ENCODE data around the gene ENOX1. TPM values are rescaled to one million over a fixed set of nuclear protein-coding genes. Genes with fewer than 3 reads are reported as not detected.
A peak's percentile ranks its signal among the peaks of the same experiment; 100 is the strongest.

Gene ENOX1
- total RNA-seq, 6 experiments from 2014 or later = 0.50 to 3.2 (median 0.64) TPM

DNA sequence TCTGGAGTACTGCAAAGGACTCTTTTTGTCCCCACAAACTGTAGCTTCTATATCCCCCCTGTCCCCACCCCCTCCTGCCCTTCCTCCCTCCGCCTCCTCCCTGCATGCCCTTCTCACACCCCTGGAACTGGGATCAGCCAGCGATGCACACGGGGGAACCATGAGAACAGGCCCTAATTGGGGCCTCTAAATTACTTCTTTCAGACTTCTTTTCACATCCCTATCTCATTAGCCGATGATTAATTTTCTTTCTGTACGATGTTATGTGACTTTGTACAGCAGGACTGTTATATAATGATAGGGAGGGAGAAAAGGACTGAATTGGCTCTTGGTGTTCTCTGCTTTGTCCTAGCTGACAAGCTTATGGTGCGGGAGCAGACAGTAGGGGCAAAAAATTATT is 415.9 kb downstream of the ENOX1 start:
- no peaks in the 10 kb centered on the region; the same call in 1 of the 2 replicates for H3K27me3 Mint-ChIP-seq (ENCODE audit: insufficient read depth)
- no peak overlapping the region for H3K4me3 Mint-ChIP-seq
- peaks cover 26% of the 10 kb centered on the region for H3K4me1 Mint-ChIP-seq (ENCODE audit: low read depth)
- H3K36me3 Mint-ChIP-seq (ENCODE audit: low read depth) = no peaks in the 10 kb centered on the region
- TF ChIP-seq, protein P1, sequence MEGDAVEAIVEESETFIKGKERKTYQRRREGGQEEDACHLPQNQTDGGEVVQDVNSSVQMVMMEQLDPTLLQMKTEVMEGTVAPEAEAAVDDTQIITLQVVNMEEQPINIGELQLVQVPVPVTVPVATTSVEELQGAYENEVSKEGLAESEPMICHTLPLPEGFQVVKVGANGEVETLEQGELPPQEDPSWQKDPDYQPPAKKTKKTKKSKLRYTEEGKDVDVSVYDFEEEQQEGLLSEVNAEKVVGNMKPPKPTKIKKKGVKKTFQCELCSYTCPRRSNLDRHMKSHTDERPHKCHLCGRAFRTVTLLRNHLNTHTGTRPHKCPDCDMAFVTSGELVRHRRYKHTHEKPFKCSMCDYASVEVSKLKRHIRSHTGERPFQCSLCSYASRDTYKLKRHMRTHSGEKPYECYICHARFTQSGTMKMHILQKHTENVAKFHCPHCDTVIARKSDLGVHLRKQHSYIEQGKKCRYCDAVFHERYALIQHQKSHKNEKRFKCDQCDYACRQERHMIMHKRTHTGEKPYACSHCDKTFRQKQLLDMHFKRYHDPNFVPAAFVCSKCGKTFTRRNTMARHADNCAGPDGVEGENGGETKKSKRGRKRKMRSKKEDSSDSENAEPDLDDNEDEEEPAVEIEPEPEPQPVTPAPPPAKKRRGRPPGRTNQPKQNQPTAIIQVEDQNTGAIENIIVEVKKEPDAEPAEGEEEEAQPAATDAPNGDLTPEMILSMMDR (IDR thresholded peaks at IDR 0.05) = no peak
- H3K9me3 Mint-ChIP-seq = no peaks in the 10 kb centered on the region
- H3K27ac Mint-ChIP-seq = no peak overlapping the region
- no peak for DNase-seq

DNA sequence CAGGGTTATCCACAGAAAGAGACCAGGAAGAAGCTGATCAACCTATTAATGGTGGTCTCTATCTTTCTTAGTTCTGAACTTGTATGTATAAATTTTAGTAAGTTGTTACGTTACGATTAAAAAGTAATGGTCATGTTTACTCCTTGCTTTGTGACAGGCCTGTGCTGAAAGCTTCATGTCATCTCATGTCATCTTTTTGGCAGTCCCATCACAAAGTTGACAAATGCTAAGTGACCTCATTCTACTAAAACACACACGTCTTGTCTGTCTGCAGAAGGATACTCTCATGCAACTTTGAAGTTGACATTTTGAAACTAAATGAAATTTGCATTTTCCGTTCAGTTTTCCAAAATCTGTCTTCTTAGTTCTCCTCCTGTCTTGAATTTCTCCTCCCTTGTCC is 417.5 kb downstream of the ENOX1 start:
- Mint-ChIP-seq H3K4me1 (ENCODE audit: low read depth) (peaks cover 18% of the 10 kb centered on the region), H3K27me3 (ENCODE audit: insufficient read depth) (no peaks in the 10 kb centered on the region; the same call in 1 of the 2 replicates), H3K27ac (no peak overlapping the region), H3K4me3 (no peak overlapping the region), H3K9me3 (no peaks in the 10 kb centered on the region), H3K36me3 (ENCODE audit: low read depth) (no peaks in the 10 kb centered on the region)
- TF ChIP-seq, protein P1 (IDR thresholded peaks at IDR 0.05) = no peak
- DNase-seq = no peak

DNA sequence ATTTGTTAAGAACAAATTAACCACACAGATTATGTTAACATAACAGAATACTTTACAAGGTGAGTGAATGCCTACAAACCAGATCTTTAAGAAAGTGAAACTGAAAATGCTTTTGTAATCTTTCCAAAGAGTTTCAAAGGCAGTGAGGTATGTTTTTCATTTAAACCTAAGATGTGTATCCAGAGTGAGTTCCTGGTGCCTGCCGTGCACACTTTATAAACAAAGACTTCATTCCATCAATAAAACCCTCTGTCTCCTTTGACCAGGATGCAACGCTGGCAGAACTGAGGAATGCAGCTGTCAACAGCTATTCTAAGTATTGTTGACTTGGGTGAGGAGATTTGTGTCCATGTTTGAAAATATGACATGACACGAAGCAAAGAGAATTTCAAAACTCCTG is 418.8 kb downstream of the ENOX1 start:
- H3K4me3 Mint-ChIP-seq = peak overlapping the region; percentile 69

DNA sequence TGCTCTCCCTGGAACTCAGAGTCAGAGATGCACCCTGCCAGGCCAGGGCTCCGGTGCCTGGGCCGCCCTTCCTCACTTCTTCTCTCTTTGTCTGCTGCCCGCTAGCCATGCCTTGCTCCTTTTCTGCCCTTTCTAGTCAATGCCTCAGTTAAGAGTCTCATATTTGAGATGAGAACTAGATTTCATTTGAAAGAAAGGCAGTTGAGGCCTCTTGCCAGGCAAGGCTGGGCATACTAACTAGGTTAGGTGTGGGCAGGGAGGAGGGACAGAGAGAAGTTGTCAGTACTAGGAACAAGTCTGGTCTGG is 421.8 kb downstream of the ENOX1 start:
- no peak for DNase-seq
- TF ChIP-seq, protein P1 (IDR thresholded peaks at IDR 0.05) = no peak
- Mint-ChIP-seq H3K27me3 (ENCODE audit: insufficient read depth) (no peaks in the 10 kb centered on the region), H3K4me3 (no peak overlapping the region), H3K36me3 (ENCODE audit: low read depth) (no peaks in the 10 kb centered on the region), H3K9me3 (no peaks in the 10 kb centered on the region), H3K4me1 (ENCODE audit: low read depth) (peaks cover 16% of the 10 kb centered on the region), H3K27ac (no peak overlapping the region)

More for the DNA sequence above, 418.8 kb downstream of the ENOX1 start:
- Mint-ChIP-seq H3K36me3 (ENCODE audit: low read depth) (no peaks in the 10 kb centered on the region), H3K4me1 (ENCODE audit: low read depth) (peaks cover 16% of the 10 kb centered on the region), H3K27ac (peak overlapping the region; percentile 23; the same call in 1 of the 2 replicates), H3K9me3 (no peaks in the 10 kb centered on the region), H3K27me3 (ENCODE audit: insufficient read depth) (no peaks in the 10 kb centered on the region; the same call in 1 of the 2 replicates)
- TF ChIP-seq, protein P1 (IDR thresholded peaks at IDR 0.05) = no peak
- DNase-seq = no peak

DNA sequence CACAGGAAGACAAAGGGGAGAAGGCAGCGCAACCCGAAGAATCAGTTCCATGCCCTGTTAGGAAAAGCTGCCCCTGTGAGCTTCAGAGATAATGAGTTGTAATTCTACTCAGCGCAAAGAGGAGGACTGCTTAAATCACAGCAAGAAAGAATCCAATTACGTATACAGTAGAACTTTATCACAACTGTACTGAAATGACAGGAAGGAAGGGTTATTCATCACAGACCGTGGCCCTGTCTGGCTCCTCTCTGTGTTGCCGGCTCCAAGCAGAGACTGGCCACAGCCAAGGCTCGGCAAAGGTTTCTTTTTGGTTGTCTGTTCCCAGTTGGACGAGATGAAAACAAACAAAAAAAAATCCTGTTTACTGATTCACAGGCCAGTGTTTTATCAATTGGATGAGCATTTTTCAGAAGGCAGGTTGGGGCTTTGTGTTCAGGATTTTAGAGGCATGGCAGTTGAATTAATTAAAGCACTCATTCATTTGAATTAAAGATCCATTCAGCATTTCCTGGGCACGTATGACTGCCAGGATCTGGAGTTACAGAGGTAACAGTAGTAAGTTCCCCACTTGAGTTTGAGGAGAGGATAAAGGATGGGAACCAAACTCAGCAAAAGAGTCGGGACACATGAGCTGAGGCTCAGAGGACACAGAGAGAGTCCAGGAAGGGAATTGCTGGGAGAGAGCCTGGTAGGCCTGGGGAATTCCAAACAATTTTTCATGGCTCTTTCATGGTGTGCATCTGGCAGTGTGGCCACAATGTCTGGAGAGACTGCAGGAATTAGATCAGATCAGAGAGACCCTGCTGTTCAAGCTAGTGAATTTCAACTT is 422.3 kb downstream of the ENOX1 start:
- Mint-ChIP-seq H3K4me1 (ENCODE audit: low read depth) (peaks cover 16% of the 10 kb centered on the region), H3K36me3 (ENCODE audit: low read depth) (no peaks in the 10 kb centered on the region), H3K27ac (no peak overlapping the region), H3K4me3 (no peak overlapping the region), H3K27me3 (ENCODE audit: insufficient read depth) (no peaks in the 10 kb centered on the region), H3K9me3 (no peaks in the 10 kb centered on the region)
- DNase-seq = no peak
- TF ChIP-seq, protein P1 (IDR thresholded peaks at IDR 0.05) = no peak
